HCT116 (cell line): ENCODE measurements around the gene ATP8A1. TPM values are rescaled to one million over a fixed set of nuclear protein-coding genes. Genes with fewer than 3 reads are reported as not detected.

Source experiments
- ATAC-seq: fragments of 200-7000 bp; cut with Tn5 transposase; 2 replicates; pipeline ENCODE4 v1.9.1; 2020; ENCODE audit warnings: mild to moderate bottlenecking, moderate library complexity
- BruUV-seq: library from RNA; stranded (reverse); fragments of 400-500 nt; replicated peaks from 2 replicates; lab custom pipeline; 2021; lab: Mats Ljungman, UMichigan
- CTCF ChIA-PET: fragments of 300-600 bp; sonication (Branson Sonifier 250); formaldehyde crosslinking; loops from one replicate; lab custom pipeline; 2021; ENCODE audit warnings: antibody characterized with exemption; lab: Charles Lee
- POLR2A ChIA-PET: fragments of 300-600, 350-600 bp; sonication (Branson Sonifier 250); formaldehyde crosslinking; loops from one replicate; lab custom pipeline; 2021; ENCODE audit warnings: antibody characterized with exemption; lab: Charles Lee
- RAD21 ChIA-PET, 2 experiments: fragments of 300-600 bp; sonication (Branson Sonifier 250); formaldehyde crosslinking; loops; one replicate each; lab custom pipeline; 2023; ENCODE audit warnings: low total read pairs in 2 of 2; ENCODE audit not compliant: uncharacterized antibody in 2 of 2, unreplicated experiment in 2 of 2, low non-redundant PET in 1 of 2; lab: Charles Lee
- DNase-seq: peaks from one replicate; pipeline ENCODE4 v3.0.0-alpha.2; 2010; ENCODE audit warnings: low read depth, low spot score
- H2AFZ ChIP-seq: fragments of 200-600 bp; shearing (Covaris generic), sonication (generic); 2 replicates; pipeline ENCODE4 v1.6.1; 2017; ENCODE audit warnings: low read depth, mixed run types, mixed read lengths, antibody characterized with exemption, low read length; ENCODE audit not compliant: poor library complexity, severe bottlenecking
- H3K27ac ChIP-seq: 2 replicates; pipeline ENCODE4 v1.5.1; 2012; ENCODE audit warnings: low read depth, low read length
- H3K27me3 ChIP-seq: fragments of 200-600 bp; sonication (generic); 2 replicates; pipeline ENCODE4 v1.6.1; 2016; ENCODE audit warnings: mixed run types, low read length, mixed read lengths; ENCODE audit not compliant: insufficient read depth
- H3K36me3 ChIP-seq, 2 experiments: fragments of 200-500 bp in 1 of 2; fragments of 200-600 bp in 1 of 2; sonication (Bioruptor generic) in 1 of 2; sonication (generic) in 1 of 2; 2 replicates each; pipeline versions ENCODE4 v1.5.1 to v1.6.1; 2014 to 2016; ENCODE audit warnings: low read length in 2 of 2, inconsistent platforms in 1 of 2, mixed read lengths in 1 of 2, mixed run types in 1 of 2; ENCODE audit not compliant: insufficient read depth in 2 of 2, control insufficient read depth in 1 of 2
- H3K4me1 ChIP-seq, 2 experiments: fragments of 200-600 bp in 1 of 2; sonication (generic) in 1 of 2; 2 replicates each; pipeline versions ENCODE4 v1.5.1 to v1.6.1; 2012 to 2017; ENCODE audit warnings: low read length in 2 of 2, inconsistent platforms in 1 of 2, mild to moderate bottlenecking in 1 of 2, mixed read lengths in 1 of 2, mixed run types in 1 of 2, moderate library complexity in 1 of 2; ENCODE audit not compliant: insufficient read depth in 2 of 2, control insufficient read depth in 1 of 2
- H3K4me2 ChIP-seq: fragments of 200-600 bp; sonication (generic); 2 replicates; pipeline ENCODE4 v1.6.1; 2017; ENCODE audit warnings: mixed run types, low read length, mixed read lengths
- H3K4me3 ChIP-seq, 2 experiments: fragments of 200-600 bp in 1 of 2; sonication (generic) in 1 of 2; replicated peaks in 1 of 2; 2 replicates each; pipeline ENCODE4 v1.5.1; 2011 to 2016; ENCODE audit warnings: low read length in 2 of 2, control low read depth in 1 of 2, low read depth in 1 of 2, mild to moderate bottlenecking in 1 of 2, mixed read lengths in 1 of 2, mixed run types in 1 of 2
- H3K79me2 ChIP-seq: fragments of 200-600 bp; sonication (generic); 2 replicates; pipeline ENCODE4 v1.6.1; 2017; ENCODE audit warnings: mild to moderate bottlenecking, mixed run types, low read length, moderate library complexity, mixed read lengths; ENCODE audit not compliant: insufficient read depth
- H3K9ac ChIP-seq: fragments of 200-600 bp; sonication (generic); 2 replicates; pipeline ENCODE4 v1.6.1; 2016; ENCODE audit warnings: low read length, mixed read lengths
- H3K9me2 ChIP-seq: fragments of 200-600 bp; sonication (generic), shearing (Covaris generic); 2 replicates; pipeline ENCODE4 v1.6.1; 2017; ENCODE audit warnings: mixed run types, mild to moderate bottlenecking, moderate library complexity; ENCODE audit not compliant: insufficient read depth
- H3K9me3 ChIP-seq, 2 experiments: fragments of 200-500 bp in 1 of 2; fragments of 200-600 bp in 1 of 2; sonication (Bioruptor generic) in 1 of 2; sonication (generic) in 1 of 2; 2 replicates each; pipeline ENCODE4 v1.6.1; 2014 to 2017; ENCODE audit warnings: low read length in 2 of 2, mixed read lengths in 2 of 2, inconsistent platforms in 1 of 2, low read depth in 1 of 2, mild to moderate bottlenecking in 1 of 2, mixed run types in 1 of 2, moderate library complexity in 1 of 2; ENCODE audit not compliant: control insufficient read depth in 1 of 2, insufficient read depth in 1 of 2
- H4K20me1 ChIP-seq: fragments of 200-600 bp; sonication (generic), shearing (Covaris generic); 2 replicates; pipeline ENCODE4 v1.6.1; 2017; ENCODE audit warnings: mixed run types, mild to moderate bottlenecking, moderate library complexity; ENCODE audit not compliant: insufficient read depth
- CTCF ChIP-seq, 3 experiments: fragments of 200-600 bp in 1 of 3; sonication (generic) in 1 of 3; IDR thresholded peaks in 2 of 3; conservative IDR thresholded peaks in 1 of 3; 2 replicates each; pipeline ENCODE4 v1.5.1; 2012 to 2017; ENCODE audit warnings: low read depth in 2 of 3, low read length in 2 of 3, antibody characterized with exemption in 1 of 3, borderline replicate concordance in 1 of 3, control low read depth in 1 of 3, mild to moderate bottlenecking in 1 of 3, mixed read lengths in 1 of 3, mixed run types in 1 of 3, moderate library complexity in 1 of 3; ENCODE audit not compliant: insufficient read depth in 1 of 3
- EGR1 ChIP-seq: IDR thresholded peaks from 2 replicates; pipeline ENCODE4 v1.6.1; 2012; ENCODE audit warnings: low read depth
- ELF1 ChIP-seq: IDR thresholded peaks from 2 replicates; pipeline ENCODE4 v1.6.1; 2012; ENCODE audit warnings: low read depth, borderline replicate concordance
- EZH2 ChIP-seq: fragments of 200-600 bp; sonication (generic); IDR thresholded peaks from 2 replicates; pipeline ENCODE4 v1.6.1; 2017; ENCODE audit warnings: antibody characterized with exemption, mixed run types
- FOSL1 ChIP-seq: IDR thresholded peaks from 2 replicates; pipeline ENCODE4 v1.6.1; 2012; ENCODE audit warnings: low read depth
- JUND ChIP-seq: IDR thresholded peaks from 2 replicates; pipeline ENCODE4 v1.6.1; 2012
- MAX ChIP-seq: IDR thresholded peaks from 2 replicates; pipeline ENCODE4 v1.6.1; 2012
- POLR2A ChIP-seq: IDR thresholded peaks from 2 replicates; pipeline ENCODE4 v1.7.0; 2011; ENCODE audit warnings: borderline replicate concordance; ENCODE audit not compliant: insufficient read depth, insufficient read length; ENCODE audit errors: extremely low read depth
- POLR2AphosphoS5 ChIP-seq: IDR thresholded peaks from 2 replicates; pipeline ENCODE4 v1.6.1; 2011; ENCODE audit warnings: mild to moderate bottlenecking, low read depth, low read length, moderate library complexity
- RAD21 ChIP-seq: IDR thresholded peaks from 2 replicates; pipeline ENCODE4 v1.6.1; 2012; ENCODE audit warnings: low read depth, mild to moderate bottlenecking
- REST ChIP-seq: IDR thresholded peaks from 2 replicates; pipeline ENCODE4 v1.6.1; 2012; ENCODE audit warnings: low read depth
- SP1 ChIP-seq: IDR thresholded peaks from 2 replicates; pipeline ENCODE4 v1.6.1; 2012; ENCODE audit warnings: low read depth
- SRF ChIP-seq: IDR thresholded peaks from 2 replicates; pipeline ENCODE4 v1.6.1; 2012; ENCODE audit warnings: low read depth
- TCF7L2 ChIP-seq: IDR thresholded peaks from 2 replicates; pipeline ENCODE4 v1.7.0; 2011; ENCODE audit warnings: borderline replicate concordance, inconsistent platforms; ENCODE audit not compliant: insufficient read depth, insufficient read length; ENCODE audit errors: extremely low read depth
- ZNF274 ChIP-seq: fragments of 200-500 bp; sonication (Bioruptor generic); IDR thresholded peaks from 2 replicates; pipeline ENCODE4 v1.6.1; 2014; ENCODE audit warnings: mild to moderate bottlenecking, low read depth, low read length, inconsistent platforms
- intact Hi-C: fragments of 100-400 bp; cut with micrococcal nuclease; formaldehyde crosslinking; loops from 2 replicates; pipeline ENCODE4 v1.10.0; 2022
- total RNA-seq: library from RNA; stranded (reverse); gene quantifications from one replicate; pipeline ENCODE4 v1.2.1, GENCODE V29; 2021; ENCODE audit not compliant: unreplicated experiment

Gene ATP8A1
- total RNA-seq, 1 experiment from 2014 or later, result 1.9 TPM

- H4K20me1 ChIP-seq, result no peaks in the 10 kb centered on the region
- ChIA-PET RAD21 (interaction anchor here in 1 of 2 experiments (1.0 kb wide), 1 partner anchor 296 kb away, joined by 4 read pairs; no protein-coding TSS in a partner anchor), POLR2A (interaction anchor here (1.3 kb wide), 1 partner anchor 10 kb away, joined by 5 read pairs; no protein-coding TSS in a partner anchor), CTCF (interaction anchor here (0.6 to 2.2 kb wide), 13 partner anchors 10 to 299 kb away, joined by 3 to 15 read pairs (median 3); partner anchors contain the start of gene ATP8A1)
- H3K9ac ChIP-seq, result no peak overlapping the region
- no peak for TF ChIP-seq SRF
- no peak for TF ChIP-seq MAX
- TF ChIP-seq ZNF274, result no peak
- TF ChIP-seq TCF7L2, result no peak
- no peak for TF ChIP-seq SP1
- TF ChIP-seq ELF1, result no peak
- no peak for TF ChIP-seq REST
- no peak for TF ChIP-seq EZH2
- TF ChIP-seq RAD21, result peak; percentile 68
- TF ChIP-seq POLR2AphosphoS5, result no peak
- TF ChIP-seq FOSL1, result no peak
- TF ChIP-seq CTCF (IDR thresholded peaks at IDR 0.05 in 2 of 3, conservative IDR thresholded peaks at IDR 0.05 in 1 of 3; ENCODE audit: borderline replicate concordance in 1 of 3, insufficient read depth in 1 of 3, low read depth in 2 of 3, low read length in 2 of 3), result peak; percentile 31 to 71 (median 65); a peak in 5 of 6 replicates
- TF ChIP-seq POLR2A, result no peak
- no peak for TF ChIP-seq EGR1
- no peak for TF ChIP-seq JUND
- H3K36me3 ChIP-seq, result no peaks in the 10 kb centered on the region
- peak; percentile 59 for DNase-seq
- no peak overlapping the region for H3K4me3 ChIP-seq
- H3K27ac ChIP-seq, result no peak overlapping the region
- H3K9me3 ChIP-seq, result no peaks in the 10 kb centered on the region
- no peak overlapping the region for H3K4me2 ChIP-seq
- peak; percentile 95 for ATAC-seq
- H3K27me3 ChIP-seq, result no peaks in the 10 kb centered on the region
- BruUV-seq, result no TSS peak
- no peak overlapping the region for H2AFZ ChIP-seq
- no peaks in the 10 kb centered on the region for H3K9me2 ChIP-seq
- no peaks in the 10 kb centered on the region for H3K4me1 ChIP-seq
- H3K79me2 ChIP-seq, result no peaks in the 10 kb centered on the region
- intact Hi-C loops, result loop anchor here (1.0 kb wide), 1 partner anchor 297 kb away; no protein-coding TSS in a partner anchor
These were observed 88.2 kb downstream of the ATP8A1 start for GRCh38 chr4:42568610-42569207.
